Astrocyte of the cerebellum (primary cell): ENCODE results near the gene CD276.

Experiments used
- DNase-seq: peaks from one replicate; pipeline ENCODE4 v3.0.0-alpha.2; 2011; ENCODE audit warnings: low read depth
- H3K4me3 ChIP-seq: 2 replicates; pipeline ENCODE4 v1.5.1; 2011; ENCODE audit warnings: mild to moderate bottlenecking, low read depth, low read length, moderate library complexity
- in situ Hi-C: cut with HindIII; loops from 2 replicates; pipeline ENCODE4 v1.10.0; 2017; ENCODE audit warnings: low sequenced_read_pairs
- TF ChIP-seq, protein P1 (sequence below): IDR thresholded peaks from 2 replicates; pipeline ENCODE4 v1.5.1; 2012; ENCODE audit warnings: low read length, low read depth, moderate library complexity, mild to moderate bottlenecking; ENCODE audit errors: missing control alignments

CD276 gene

DNA sequence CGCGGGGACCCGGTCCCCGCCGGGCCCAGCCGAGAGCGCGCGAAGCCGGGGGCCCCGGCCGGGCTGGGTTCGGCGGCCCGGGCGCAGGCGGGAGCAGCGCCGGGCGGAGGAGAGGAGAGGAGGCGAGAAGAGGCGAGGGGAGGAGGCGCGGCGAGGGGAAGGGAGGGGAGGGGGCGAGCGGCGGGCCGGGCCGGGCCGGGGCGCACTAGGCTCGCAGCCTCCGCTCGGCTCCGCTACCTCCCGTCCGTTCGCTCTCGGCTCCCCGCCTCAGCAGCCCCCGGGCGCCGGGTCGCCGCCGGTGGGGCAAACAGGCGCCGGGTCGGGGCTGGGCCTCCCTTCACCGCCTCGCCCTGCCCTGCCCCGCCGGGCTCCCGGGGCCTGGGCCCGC is 68.6 kb downstream of the CD276 start:
- H3K4me3 ChIP-seq, result peak overlapping the region; percentile 43
- in situ Hi-C loops, result no loop called here
- no peak for DNase-seq
- TF ChIP-seq, protein P1, sequence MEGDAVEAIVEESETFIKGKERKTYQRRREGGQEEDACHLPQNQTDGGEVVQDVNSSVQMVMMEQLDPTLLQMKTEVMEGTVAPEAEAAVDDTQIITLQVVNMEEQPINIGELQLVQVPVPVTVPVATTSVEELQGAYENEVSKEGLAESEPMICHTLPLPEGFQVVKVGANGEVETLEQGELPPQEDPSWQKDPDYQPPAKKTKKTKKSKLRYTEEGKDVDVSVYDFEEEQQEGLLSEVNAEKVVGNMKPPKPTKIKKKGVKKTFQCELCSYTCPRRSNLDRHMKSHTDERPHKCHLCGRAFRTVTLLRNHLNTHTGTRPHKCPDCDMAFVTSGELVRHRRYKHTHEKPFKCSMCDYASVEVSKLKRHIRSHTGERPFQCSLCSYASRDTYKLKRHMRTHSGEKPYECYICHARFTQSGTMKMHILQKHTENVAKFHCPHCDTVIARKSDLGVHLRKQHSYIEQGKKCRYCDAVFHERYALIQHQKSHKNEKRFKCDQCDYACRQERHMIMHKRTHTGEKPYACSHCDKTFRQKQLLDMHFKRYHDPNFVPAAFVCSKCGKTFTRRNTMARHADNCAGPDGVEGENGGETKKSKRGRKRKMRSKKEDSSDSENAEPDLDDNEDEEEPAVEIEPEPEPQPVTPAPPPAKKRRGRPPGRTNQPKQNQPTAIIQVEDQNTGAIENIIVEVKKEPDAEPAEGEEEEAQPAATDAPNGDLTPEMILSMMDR, result no peak

DNA sequence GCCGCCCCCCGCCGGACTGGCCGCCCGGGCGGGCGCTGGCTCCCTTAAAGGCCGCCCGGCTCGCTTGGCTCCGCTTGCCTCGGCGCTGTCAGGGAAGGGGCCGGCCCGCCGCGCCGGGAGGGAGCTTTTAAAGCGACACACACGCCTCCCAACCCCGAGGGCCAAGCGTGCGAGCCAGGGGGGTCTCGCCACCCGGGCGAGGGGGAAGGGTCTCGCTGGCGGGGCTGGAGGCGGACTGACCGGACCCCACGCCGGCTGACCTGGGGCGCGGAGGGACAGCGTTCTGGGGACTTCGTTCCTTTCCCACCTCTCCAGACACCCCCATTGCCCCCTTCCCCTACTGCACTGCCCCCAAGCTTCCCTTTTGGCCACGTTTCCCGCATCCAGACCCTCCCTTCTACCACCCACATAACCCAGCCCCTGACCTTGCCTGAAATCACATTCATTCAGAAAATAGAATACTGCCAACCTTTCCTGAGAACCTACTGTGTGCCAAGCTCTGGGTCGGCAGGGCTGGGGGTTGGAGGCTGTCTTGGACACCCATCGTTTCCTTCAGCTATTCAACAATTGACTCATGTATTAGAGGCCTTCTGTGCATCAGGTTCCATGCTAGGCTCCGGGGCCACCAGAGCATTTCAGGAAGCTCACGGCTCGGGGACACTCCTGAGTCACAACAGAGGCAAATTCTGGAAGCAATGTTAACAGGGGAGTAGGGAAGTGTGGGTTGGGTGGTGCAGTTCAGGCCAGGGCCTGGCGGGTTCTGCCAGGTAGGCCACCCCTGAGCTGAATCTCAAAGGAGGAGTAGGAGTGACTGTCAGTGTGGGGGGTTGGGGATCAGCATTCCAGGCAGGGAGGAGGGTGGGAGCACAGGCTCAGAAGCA is 69.3 kb downstream of the CD276 start, which contains the start of gene INSYN1:
TSS of gene INSYN1 (minus strand) at position 102 of the 881 bp plus-strand sequence. CDS start 2,221 bp downstream, outside the sequence.
- peak within 1 kb of the TSS; percentile 43 for H3K4me3 ChIP-seq
- TF ChIP-seq, protein P1, result no peak
- in situ Hi-C loops, result no loop called here
- no peak for DNase-seq

DNA sequence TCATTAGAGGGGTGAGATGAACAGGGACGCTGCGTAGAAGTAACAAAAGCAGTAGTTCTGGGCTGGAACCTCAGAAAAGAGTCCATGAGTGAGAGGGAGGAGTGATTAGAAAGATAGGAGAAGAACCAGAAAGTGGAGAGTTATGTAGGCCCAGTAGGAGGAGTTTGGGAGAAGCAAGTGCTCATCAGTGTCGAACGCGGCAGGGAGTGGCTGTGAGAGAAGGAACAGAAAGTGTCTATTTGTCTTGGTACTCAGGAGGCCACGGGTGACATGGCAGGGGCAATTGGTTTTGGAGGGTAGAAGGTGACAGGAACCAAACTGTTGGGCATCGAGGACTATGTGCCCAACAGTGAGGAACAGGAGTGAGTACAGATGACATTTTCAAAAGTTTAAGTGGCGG is 70.3 kb downstream of the CD276 start:
- in situ Hi-C loops, result no loop called here
- no peak for DNase-seq
- TF ChIP-seq, protein P1, result no peak
- H3K4me3 ChIP-seq, result no peak overlapping the region

DNA sequence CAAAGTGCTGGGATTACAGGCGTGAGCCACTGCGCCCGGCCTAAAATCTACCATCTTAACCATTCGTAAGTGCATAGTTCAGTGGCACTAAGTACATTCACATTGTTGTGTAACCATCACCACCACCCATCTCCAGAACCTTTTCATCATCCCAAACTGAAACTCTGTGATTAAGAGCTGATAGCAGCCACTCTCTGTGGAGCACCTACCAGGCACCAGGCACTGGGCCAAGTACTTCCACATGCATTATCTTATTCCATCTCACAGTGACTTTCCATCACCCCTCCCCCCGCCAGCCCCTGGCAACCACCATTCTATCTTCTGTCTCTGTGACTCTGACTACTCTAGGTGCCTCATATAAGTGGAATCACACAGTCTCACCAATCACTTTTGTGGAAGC is 71.3 kb downstream of the CD276 start:
- TF ChIP-seq, protein P1, result no peak
- no peak overlapping the region for H3K4me3 ChIP-seq
- no peak for DNase-seq
- in situ Hi-C loops, result no loop called here

DNA sequence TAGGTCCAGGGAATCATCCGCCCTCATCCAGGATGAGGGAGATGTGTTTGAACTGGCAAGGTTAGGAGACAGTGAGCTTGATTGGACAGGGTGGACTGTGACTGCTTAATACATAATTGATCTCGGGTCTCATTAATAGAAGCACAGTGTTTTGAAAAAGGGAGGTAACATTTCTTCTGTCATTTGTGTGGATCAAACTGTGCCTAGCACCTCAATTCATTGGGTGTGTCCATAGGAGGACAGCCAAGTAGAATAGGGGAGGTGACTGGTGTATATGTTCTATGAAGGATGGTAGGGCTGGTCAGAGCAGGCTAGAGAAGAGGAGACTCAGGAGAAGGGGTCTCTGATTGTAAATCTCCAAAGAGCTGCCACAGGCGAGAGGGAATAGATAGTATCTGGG is 71.8 kb downstream of the CD276 start:
- TF ChIP-seq, protein P1, result no peak
- H3K4me3 ChIP-seq, result no peak overlapping the region
- no peak for DNase-seq
- in situ Hi-C loops, result no loop called here

DNA sequence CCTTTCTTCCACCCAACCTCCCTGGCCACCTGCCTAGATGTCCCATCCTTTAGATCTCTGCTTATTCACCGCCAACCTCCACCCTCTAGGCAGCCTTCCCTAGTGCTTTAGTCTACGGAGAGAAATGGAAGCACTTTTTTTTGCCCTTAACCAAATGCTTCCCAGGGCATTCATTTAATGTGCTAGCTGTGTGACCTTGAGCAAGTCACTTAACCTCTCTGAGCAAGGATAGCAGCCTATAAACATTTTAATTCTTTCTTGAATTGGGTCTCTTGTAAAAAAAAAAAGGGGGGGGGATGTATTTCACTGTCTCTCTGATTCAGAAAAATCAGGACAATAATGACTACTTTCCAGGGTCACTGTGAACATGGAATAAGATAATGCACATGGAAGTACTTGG is 72.2 kb downstream of the CD276 start:
- in situ Hi-C loops, result no loop called here
- DNase-seq, result no peak
- TF ChIP-seq, protein P1, result no peak

More for the DNA sequence above, 72.2 kb downstream of the CD276 start:
- no peak overlapping the region for H3K4me3 ChIP-seq
